HG02588 (cell line): ENCODE data around the gene ATP5MG.

Experiments
- ATAC-seq: cut with Tn5 transposase; IDR thresholded peaks from one replicate; pipeline ENCODE4 v1.9.1; 2021; ENCODE audit warnings: mild to moderate bottlenecking, moderate library complexity; ENCODE audit not compliant: unreplicated experiment

Gene ATP5MG

GRCh38 chr11:118439646-118440045, 38.2 kb downstream of the ATP5MG start:
- ATAC-seq = no peak

GRCh38 chr11:118441770-118442275, 40.4 kb downstream of the ATP5MG start:
- no peak for ATAC-seq

DNA sequence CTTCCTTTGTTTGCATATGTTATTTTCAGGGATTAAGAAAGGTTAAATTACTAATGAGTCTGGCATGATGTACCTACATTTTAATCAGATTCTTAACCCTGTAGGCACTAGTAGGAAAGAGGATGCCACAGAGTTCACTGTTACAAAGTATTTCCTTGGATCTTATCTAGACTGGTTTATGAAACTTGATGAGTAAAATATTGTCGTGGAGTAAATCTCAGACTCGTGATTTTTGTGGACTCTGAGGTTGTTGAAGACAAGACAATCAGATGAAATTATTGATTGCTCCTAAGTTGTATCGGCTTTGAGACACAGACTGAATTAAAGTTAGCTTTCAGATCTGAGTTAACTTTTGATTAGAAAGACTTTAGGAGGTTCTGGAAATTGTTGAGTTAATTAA, 40.9 kb downstream of the ATP5MG start:
- ATAC-seq = no peak

GRCh38 chr11:118442908-118443589, 41.6 kb downstream of the ATP5MG start:
- ATAC-seq = no peak

GRCh38 chr11:118443590-118444218, 42.3 kb downstream of the ATP5MG start:
- peak; percentile 45 for ATAC-seq

DNA sequence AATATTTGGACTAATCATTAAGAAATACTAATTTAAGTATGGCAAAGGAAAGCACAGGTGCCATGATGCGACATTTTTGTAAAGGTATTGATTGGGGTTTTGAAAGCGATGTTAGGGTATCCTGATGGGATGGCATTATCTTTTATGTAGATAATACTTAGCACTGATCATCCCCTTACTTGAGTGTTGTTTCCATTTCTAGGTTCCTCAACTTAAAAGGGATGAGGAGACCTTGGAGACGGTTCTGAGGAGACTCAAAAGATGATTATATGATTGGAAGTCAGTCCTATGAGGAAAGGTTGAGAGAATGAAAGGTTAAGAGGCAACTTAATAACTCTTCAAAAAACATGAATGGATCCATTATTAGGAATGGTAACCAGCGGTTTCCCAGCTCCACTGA, 46.0 kb downstream of the ATP5MG start:
- ATAC-seq = no peak

- ATAC-seq = peak; percentile 78
These were observed 46.9 kb downstream of the ATP5MG start for GRCh38 chr11:118448294-118448693.

- ATAC-seq = no peak
These were observed 48.0 kb downstream of the ATP5MG start for GRCh38 chr11:118449316-118449918.

DNA sequence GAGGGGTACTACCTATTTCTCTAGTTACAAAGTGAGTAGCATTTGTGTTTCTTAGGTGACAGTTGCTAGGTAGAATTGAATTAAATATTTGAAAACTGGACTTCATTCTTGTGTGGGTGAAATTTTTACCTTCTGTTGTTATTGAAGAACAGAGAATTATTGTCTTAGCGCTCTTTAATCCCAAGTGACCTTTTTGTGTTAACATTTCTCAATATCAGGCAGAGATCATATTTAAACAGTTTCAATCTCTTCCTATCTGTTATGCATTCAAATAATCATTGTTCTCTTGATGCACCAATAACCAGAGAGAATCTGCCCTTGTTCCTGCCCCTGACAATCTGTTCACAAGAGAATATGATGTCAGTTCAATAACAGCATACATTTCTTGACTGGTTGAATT, 49.0 kb downstream of the ATP5MG start:
- ATAC-seq = no peak
